Gastrocnemius medialis (tissue), 4 donors: ENCODE data around the gene TMEM50B.

Source experiments
- CTCF ChIP-seq, 5 experiments: fragments of 450-650 bp in 3 of 5; fragments of 200-600 bp in 2 of 5; sonication (generic) in 2 of 5; IDR thresholded peaks in 4 of 5; conservative IDR thresholded peaks in 1 of 5; 1 replicate in 4 of 5; 2 replicates in 1 of 5; pipeline ENCODE4 v1.5.1; 2016 to 2019; ENCODE audit warnings: antibody characterized with exemption in 5 of 5, mild to moderate bottlenecking in 3 of 5, moderate library complexity in 3 of 5
- POLR2A ChIP-seq, 2 donors: fragments of 450-650 bp; IDR thresholded peaks; one replicate each; pipeline ENCODE4 v1.6.1; 2017; ENCODE audit warnings: antibody characterized with exemption in 2 of 2, mild to moderate bottlenecking in 2 of 2, moderate library complexity in 2 of 2

GRCh38 chr21:33451634-33452071, 28.1 kb downstream of the TMEM50B start:
- no peak for TF ChIP-seq CTCF (IDR thresholded peaks at IDR 0.05 in 4 of 5, conservative IDR thresholded peaks at IDR 0.05 in 1 of 5)
- TF ChIP-seq POLR2A (IDR thresholded peaks at IDR 0.05) = no peak
